Activated T-cell treated with anti-CD3 and anti-CD28 coated beads, Interleukin-2, amount 50 U/mL, for 48 hours (primary cell): Measurements from ENCODE around the gene IGF1R.
"Not testable (repeated sequence)": the region's sequence is repeated elsewhere in the genome, so short reads cannot be mapped to it uniquely, and the experiment has no call there.

Source experiments
- DNase-seq, 2 experiments: peaks; one replicate each; pipeline ENCODE4 v3.0.0-alpha.2; 2020

Gene IGF1R

GRCh38 chr15:98976500-98976899 is 328.2 kb downstream of the IGF1R start:
- DNase-seq: no peak

GRCh38 chr15:98977441-98977840 is 329.1 kb downstream of the IGF1R start:
- no peak for DNase-seq

- DNase-seq: no peak
Observed at GRCh38 chr15:98978153-98978552, 329.8 kb downstream of the IGF1R start.

- no peak for DNase-seq
Observed at GRCh38 chr15:98980899-98981228, 332.5 kb downstream of the IGF1R start.

GRCh38 chr15:98981851-98982722 is 333.7 kb downstream of the IGF1R start:
- no peak for DNase-seq

GRCh38 chr15:98983334-98983733 is 335.0 kb downstream of the IGF1R start:
- DNase-seq: no peak

GRCh38 chr15:98986281-98986680 is 337.9 kb downstream of the IGF1R start:
- no peak for DNase-seq

- DNase-seq: no peak
Observed at GRCh38 chr15:98994892-98995291, 346.6 kb downstream of the IGF1R start.

GRCh38 chr15:98996169-98996568 is 347.8 kb downstream of the IGF1R start:
- DNase-seq: no peak

- DNase-seq: no peak
Observed at GRCh38 chr15:98996624-98997023, 348.3 kb downstream of the IGF1R start.

GRCh38 chr15:98997312-98997711 is 349.0 kb downstream of the IGF1R start:
- DNase-seq: no peak

- no peak for DNase-seq
Observed at GRCh38 chr15:98997755-98998154, 349.4 kb downstream of the IGF1R start.

GRCh38 chr15:98998279-98998678 is 349.9 kb downstream of the IGF1R start:
- no peak for DNase-seq

- DNase-seq: no peak
Observed at GRCh38 chr15:98999233-98999632, 350.9 kb downstream of the IGF1R start.

- DNase-seq: no peak
Observed at GRCh38 chr15:99002226-99002625, 353.9 kb downstream of the IGF1R start.

- DNase-seq: not testable (repeated sequence)
Observed at GRCh38 chr15:99003317-99003716, 355.0 kb downstream of the IGF1R start.

GRCh38 chr15:99004998-99005974 is 356.9 kb downstream of the IGF1R start:
- DNase-seq: not testable (repeated sequence)

- DNase-seq: no peak
Observed at GRCh38 chr15:99006146-99006545, 357.8 kb downstream of the IGF1R start.

GRCh38 chr15:99006904-99007495 is 358.7 kb downstream of the IGF1R start:
- no peak for DNase-seq

GRCh38 chr15:99009741-99010330 is 361.5 kb downstream of the IGF1R start:
- DNase-seq: no peak

GRCh38 chr15:99010768-99011167 is 362.4 kb downstream of the IGF1R start:
- DNase-seq: no peak
